SHP77 (cell line): ENCODE measurements around the gene LITAF.
"Not testable (repeated sequence)": the region's sequence is repeated elsewhere in the genome, so short reads cannot be mapped to it uniquely, and the experiment has no call there.

Source experiments
- DNase-seq, 2 experiments: peaks; one replicate each; lab custom pipeline; 2025; lab: John Stamatoyannopoulos, UW

The LITAF gene

GRCh38 chr16:11515540-11516430 lies 70.9 kb downstream of the LITAF start:
- DNase-seq, result no peak

- no peak for DNase-seq
Measured at GRCh38 chr16:11514283-11514682, 72.4 kb downstream of the LITAF start.

GRCh38 chr16:11513366-11513765 lies 73.4 kb downstream of the LITAF start:
- not testable (repeated sequence) for DNase-seq

GRCh38 chr16:11511801-11512200 lies 74.9 kb downstream of the LITAF start:
- DNase-seq, result no peak

GRCh38 chr16:11511328-11511727 lies 75.4 kb downstream of the LITAF start:
- no peak for DNase-seq

- DNase-seq, result no peak
Measured at GRCh38 chr16:11510178-11510973, 76.3 kb downstream of the LITAF start.

- no peak for DNase-seq
Measured at GRCh38 chr16:11507991-11508390, 78.7 kb downstream of the LITAF start.

- DNase-seq, result no peak
Measured at GRCh38 chr16:11507350-11507749, 79.4 kb downstream of the LITAF start.

- DNase-seq, result no peak
Measured at GRCh38 chr16:11506741-11507305, 79.9 kb downstream of the LITAF start.

- DNase-seq, result not testable (repeated sequence)
Measured at GRCh38 chr16:11504261-11504660, 82.5 kb downstream of the LITAF start.

GRCh38 chr16:11503566-11503965 lies 83.2 kb downstream of the LITAF start:
- DNase-seq, result no peak

GRCh38 chr16:11502239-11502638 lies 84.5 kb downstream of the LITAF start:
- DNase-seq, result no peak

GRCh38 chr16:11501632-11502031 lies 85.1 kb downstream of the LITAF start:
- no peak for DNase-seq

GRCh38 chr16:11500700-11501346 lies 85.9 kb downstream of the LITAF start:
- DNase-seq, result no peak

GRCh38 chr16:11499295-11500089 lies 87.2 kb downstream of the LITAF start:
- no peak for DNase-seq

GRCh38 chr16:11498683-11499082 lies 88.0 kb downstream of the LITAF start:
- peak; percentile 4 to 23 for DNase-seq

GRCh38 chr16:11497851-11498289 lies 88.8 kb downstream of the LITAF start:
- DNase-seq, result no peak
